ENCODE measurements around the gene BLOC1S5. TPM values are rescaled to one million over a fixed set of nuclear protein-coding genes. Genes with fewer than 3 reads are reported as not detected.
A peak's percentile ranks its signal among the peaks of the same experiment; 100 is the strongest.

BLOC1S5 gene
- total and polyA plus RNA-seq, 7 donors: 5.5 to 16.2 (median 12.3) TPM

DNA sequence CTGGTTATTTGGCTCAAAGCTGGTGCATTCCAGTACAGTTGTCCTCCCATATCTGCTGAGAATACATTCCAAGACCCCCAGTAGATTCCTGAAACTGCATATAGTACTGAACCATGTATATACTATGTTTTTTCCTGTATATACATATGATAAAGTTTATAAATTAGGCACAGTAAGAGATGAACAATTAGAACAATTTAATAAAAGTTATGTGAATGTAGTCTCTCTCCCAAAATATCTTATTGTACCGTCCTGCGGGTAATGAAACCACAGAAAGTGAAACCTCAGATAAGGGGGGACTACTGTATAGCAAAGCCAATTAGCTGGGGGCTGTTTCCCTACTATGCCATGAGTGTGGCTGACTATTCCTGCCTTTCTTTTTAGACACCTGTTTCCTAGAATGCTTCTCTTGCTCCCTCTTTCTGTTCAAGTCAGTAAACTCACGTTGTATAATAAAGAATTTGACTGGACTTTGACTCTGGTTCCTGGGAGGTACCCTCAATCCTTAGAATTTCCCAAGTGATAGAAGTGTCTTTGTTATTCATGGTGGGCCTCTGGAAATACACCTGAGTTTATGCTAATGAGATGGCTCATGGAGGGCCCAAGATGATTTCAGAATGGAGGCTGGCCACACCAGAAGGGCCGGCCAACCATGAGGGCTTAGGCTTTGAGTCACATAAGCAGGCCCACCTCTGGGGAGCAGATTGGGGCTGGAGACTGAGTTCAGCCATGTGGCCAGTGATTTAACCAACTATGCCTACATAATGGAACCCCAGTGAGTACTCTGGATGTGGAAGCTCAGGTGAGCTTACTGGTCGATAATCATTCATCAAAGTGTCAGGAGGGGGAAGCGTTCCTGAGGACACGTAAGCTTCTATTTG lies 689 bp upstream of the BLOC1S5 start:
- no peaks in the 10 kb centered on the region for H3K27me3 ChIP-seq
- peak overlapping the region; percentile 62 to 99 (median 82) for H3K4me3 ChIP-seq
- TF ChIP-seq POLR2A (IDR thresholded peaks at IDR 0.05) (no peak), EP300 (IDR thresholded peaks at IDR 0.05) (no peak), POLR2AphosphoS5 (IDR thresholded peaks at IDR 0.05) (no peak)
- TF ChIP-seq, protein P1, sequence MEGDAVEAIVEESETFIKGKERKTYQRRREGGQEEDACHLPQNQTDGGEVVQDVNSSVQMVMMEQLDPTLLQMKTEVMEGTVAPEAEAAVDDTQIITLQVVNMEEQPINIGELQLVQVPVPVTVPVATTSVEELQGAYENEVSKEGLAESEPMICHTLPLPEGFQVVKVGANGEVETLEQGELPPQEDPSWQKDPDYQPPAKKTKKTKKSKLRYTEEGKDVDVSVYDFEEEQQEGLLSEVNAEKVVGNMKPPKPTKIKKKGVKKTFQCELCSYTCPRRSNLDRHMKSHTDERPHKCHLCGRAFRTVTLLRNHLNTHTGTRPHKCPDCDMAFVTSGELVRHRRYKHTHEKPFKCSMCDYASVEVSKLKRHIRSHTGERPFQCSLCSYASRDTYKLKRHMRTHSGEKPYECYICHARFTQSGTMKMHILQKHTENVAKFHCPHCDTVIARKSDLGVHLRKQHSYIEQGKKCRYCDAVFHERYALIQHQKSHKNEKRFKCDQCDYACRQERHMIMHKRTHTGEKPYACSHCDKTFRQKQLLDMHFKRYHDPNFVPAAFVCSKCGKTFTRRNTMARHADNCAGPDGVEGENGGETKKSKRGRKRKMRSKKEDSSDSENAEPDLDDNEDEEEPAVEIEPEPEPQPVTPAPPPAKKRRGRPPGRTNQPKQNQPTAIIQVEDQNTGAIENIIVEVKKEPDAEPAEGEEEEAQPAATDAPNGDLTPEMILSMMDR (IDR thresholded peaks at IDR 0.05): no peak
- DNase-seq: no peak
- H3K36me3 ChIP-seq: peaks cover 0 to 22% (median 0%) of the 10 kb centered on the region in 4 donors
- H3K9me3 ChIP-seq: no peaks in the 10 kb centered on the region
- 62 to 69% methylated on average over 7 of the region's 7 CpGs for WGBS, 2 donors
- intact Hi-C loops (cut with DNase I): loop anchor here (2.0 to 10.0 kb wide), 4 partner anchors 38 to 470 kb away; partner anchors contain the start of genes EEF1E1, SNRNP48 and TXNDC5
- H3K4me1 ChIP-seq: peaks cover 0 to 16% (median 7%) of the 10 kb centered on the region in 4 donors
- peak overlapping the region; percentile 87 to 96 (median 89) for H3K27ac ChIP-seq

DNA sequence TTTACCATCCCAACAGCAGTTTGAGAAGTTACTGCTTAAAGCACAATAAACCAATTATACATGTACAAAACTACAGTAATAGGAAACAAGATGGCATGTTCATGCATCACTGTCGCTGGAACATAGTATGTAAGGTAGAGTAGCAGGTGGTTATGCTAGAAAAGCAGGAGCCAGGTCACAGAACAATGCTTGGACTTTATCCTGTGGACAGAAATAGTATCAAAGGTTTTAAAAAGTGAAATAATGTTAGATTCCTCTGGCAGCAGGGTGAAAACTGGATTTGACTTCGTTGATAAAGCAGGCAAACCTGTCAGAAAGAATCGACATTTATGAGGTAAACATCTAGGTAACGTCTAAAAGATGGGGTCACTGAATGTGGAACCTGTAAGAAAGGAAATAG lies 2.5 kb downstream of the BLOC1S5 start:
- peaks cover 0 to 16% (median 7%) of the 10 kb centered on the region in 4 donors for H3K4me1 ChIP-seq
- intact Hi-C loops (cut with DNase I): loop anchor here (5.0 to 10.0 kb wide), 3 partner anchors 149 to 467 kb away; partner anchors contain the start of genes SNRNP48 and TXNDC5
- H3K4me3 ChIP-seq: no peak overlapping the region
- no peak for TF ChIP-seq POLR2A (IDR thresholded peaks at IDR 0.05)
- 78 to 87% methylated on average over 4 of the region's 4 CpGs for WGBS, 2 donors
- H3K36me3 ChIP-seq: peaks cover 0 to 33% (median 0%) of the 10 kb centered on the region in 4 donors
- no peaks in the 10 kb centered on the region for H3K9me3 ChIP-seq
- no peak for DNase-seq
- no peak overlapping the region for H3K27ac ChIP-seq
- H3K27me3 ChIP-seq: no peaks in the 10 kb centered on the region

DNA sequence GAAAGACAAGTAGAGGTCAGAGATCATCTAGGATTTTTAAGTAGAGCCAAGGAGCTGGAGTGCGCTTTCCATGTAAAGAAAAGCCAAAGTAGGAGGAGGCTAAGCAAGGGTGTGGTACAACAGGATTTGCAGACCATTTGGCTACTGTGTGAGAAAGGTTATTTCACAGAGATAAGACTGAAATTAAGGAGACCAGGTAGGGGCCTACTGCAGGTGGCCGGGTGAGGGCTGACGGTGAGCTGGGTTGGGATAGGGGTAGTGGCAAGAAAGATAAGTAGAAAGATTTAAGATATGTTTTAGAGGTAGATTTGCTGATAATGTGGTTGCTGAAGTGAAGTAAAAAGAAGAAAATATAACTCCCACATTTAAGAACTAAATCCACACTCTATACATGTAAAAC lies 3.8 kb downstream of the BLOC1S5 start:
- peaks cover 0 to 33% (median 1%) of the 10 kb centered on the region in 4 donors for H3K36me3 ChIP-seq
- DNase-seq: no peak
- H3K27ac ChIP-seq: no peak overlapping the region
- H3K4me3 ChIP-seq: no peak overlapping the region
- H3K27me3 ChIP-seq: no peaks in the 10 kb centered on the region
- intact Hi-C loops (cut with DNase I): loop anchor here (5.0 to 10.0 kb wide), 3 partner anchors 148 to 466 kb away; partner anchors contain the start of genes SNRNP48 and TXNDC5
- H3K9me3 ChIP-seq: no peaks in the 10 kb centered on the region
- TF ChIP-seq EP300 (IDR thresholded peaks at IDR 0.05) (no peak), POLR2A (IDR thresholded peaks at IDR 0.05) (no peak), POLR2AphosphoS5 (IDR thresholded peaks at IDR 0.05) (no peak)
- TF ChIP-seq, protein P1 (IDR thresholded peaks at IDR 0.05): no peak
- WGBS, 2 donors: 63 to 89% methylated on average over 3 of the region's 3 CpGs
- H3K4me1 ChIP-seq: peaks cover 0 to 16% (median 7%) of the 10 kb centered on the region in 4 donors

DNA sequence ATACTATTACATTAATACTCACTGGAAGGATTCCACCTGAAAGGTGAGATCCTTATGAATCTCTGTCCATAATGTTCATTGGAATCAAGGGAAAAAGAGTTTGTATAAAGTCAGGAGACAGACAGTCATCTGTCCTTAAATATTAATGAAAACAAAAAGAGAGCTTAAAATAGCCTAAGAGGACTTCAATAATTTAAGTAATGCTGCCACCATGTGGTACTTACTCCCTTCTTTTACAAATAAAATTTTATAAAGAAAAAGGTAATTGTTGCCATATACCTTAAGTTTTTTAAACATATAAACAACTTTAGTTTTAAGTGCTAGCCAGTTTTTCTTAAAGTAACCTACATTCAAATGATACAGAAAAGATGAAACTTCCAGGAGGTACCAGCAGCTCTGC lies 5.1 kb downstream of the BLOC1S5 start:
- H3K27me3 ChIP-seq: no peaks in the 10 kb centered on the region
- peaks cover 0 to 9% (median 7%) of the 10 kb centered on the region in 4 donors for H3K4me1 ChIP-seq
- no peaks in the 10 kb centered on the region for H3K9me3 ChIP-seq
- intact Hi-C loops (cut with DNase I): no loop called here
- H3K4me3 ChIP-seq: no peak overlapping the region
- TF ChIP-seq POLR2AphosphoS5 (IDR thresholded peaks at IDR 0.05): no peak
- TF ChIP-seq POLR2A (IDR thresholded peaks at IDR 0.05): no peak
- no peak for TF ChIP-seq EP300 (IDR thresholded peaks at IDR 0.05)
- TF ChIP-seq, protein P1 (IDR thresholded peaks at IDR 0.05): peak in 1 of 4 experiments; percentile 13
- DNase-seq: no peak
- H3K36me3 ChIP-seq: peaks cover 0 to 33% (median 1%) of the 10 kb centered on the region in 4 donors
- H3K27ac ChIP-seq: no peak overlapping the region

DNA sequence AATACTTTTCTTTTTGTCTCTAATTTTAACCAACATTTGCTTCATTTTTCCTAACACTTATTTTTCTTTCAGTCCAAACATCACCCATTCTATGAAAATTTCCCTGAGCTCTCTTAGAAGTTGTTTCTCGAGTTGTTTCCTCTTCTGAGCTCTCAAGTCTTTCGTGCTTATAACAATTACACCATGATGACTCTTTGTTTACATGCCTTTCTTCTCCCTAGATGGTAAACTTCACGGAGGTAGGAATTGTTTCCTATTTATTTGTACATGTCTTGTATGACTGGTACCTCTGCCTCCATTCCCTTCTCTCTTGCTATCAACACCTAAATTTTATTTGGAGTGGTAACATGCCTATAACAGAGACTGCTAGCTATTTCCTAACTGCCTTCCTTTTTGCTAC lies 6.4 kb downstream of the BLOC1S5 start:
- DNase-seq: no peak
- Histone ChIP-seq H3K4me3 (no peak overlapping the region), H3K9me3 (no peaks in the 10 kb centered on the region), H3K27me3 (no peaks in the 10 kb centered on the region), H3K27ac (no peak overlapping the region), H3K36me3 (peaks cover 0 to 33% (median 1%) of the 10 kb centered on the region in 4 donors), H3K4me1 (peaks cover 0 to 1% (median 0%) of the 10 kb centered on the region in 4 donors)
- 75 to 81% methylated on average over 3 of the region's 3 CpGs for WGBS, 2 donors
- intact Hi-C loops (cut with DNase I): no loop called here
- TF ChIP-seq EP300 (IDR thresholded peaks at IDR 0.05) (no peak), POLR2A (IDR thresholded peaks at IDR 0.05) (no peak), POLR2AphosphoS5 (IDR thresholded peaks at IDR 0.05) (no peak)
- TF ChIP-seq, protein P1 (IDR thresholded peaks at IDR 0.05): no peak

Measured in sigmoid colon (tissue), 7 donors.